Esophagus muscularis mucosa (tissue), 4 donors: ENCODE data around the gene DNAH7.

Experiments
- CTCF ChIP-seq, 3 experiments: fragments of 200-600 bp in 2 of 3; fragments of 450-650 bp in 1 of 3; sonication (generic) in 2 of 3; IDR thresholded peaks; one replicate each; pipeline ENCODE4 v1.5.1; 2017 to 2019; ENCODE audit warnings: antibody characterized with exemption in 3 of 3, mild to moderate bottlenecking in 2 of 3, moderate library complexity in 1 of 3
- EP300 ChIP-seq: sonication (generic); formaldehyde crosslinking; IDR thresholded peaks from one replicate; pipeline ENCODE4 v1.6.1; 2017; ENCODE audit warnings: antibody characterized with exemption
- POLR2A ChIP-seq: fragments of 450-650 bp; IDR thresholded peaks from one replicate; pipeline ENCODE4 v1.6.1; 2017; ENCODE audit warnings: antibody characterized with exemption, moderate library complexity, mild to moderate bottlenecking, low read depth

- TF ChIP-seq CTCF (IDR thresholded peaks at IDR 0.05) (no peak), EP300 (no peak), POLR2A (no peak)
Measured at GRCh38 chr2:196046123-196046917, 22.3 kb downstream of the DNAH7 start.
